ENCODE results near the gene TMCC1. TPM values are rescaled to one million over a fixed set of nuclear protein-coding genes. Genes with fewer than 3 reads are reported as not detected.

Gene TMCC1
- polyA plus RNA-seq, 1 of the 3 experiments (the other 2 are of a cell fraction): 7.2 TPM

GRCh38 chr3:129614435-129614834 is 279.1 kb downstream of the TMCC1 start:
- no peaks in the 10 kb centered on the region for H3K9me3 ChIP-seq
- peaks cover 6% of the 10 kb centered on the region for H3F3A ChIP-seq (replicated peaks; ENCODE audit: insufficient read depth)
- H3K36me3 ChIP-seq (replicated peaks in 1 of 2; ENCODE audit: control insufficient read depth in 1 of 2, insufficient read depth in 2 of 2, low read length in 1 of 2): no peaks in the 10 kb centered on the region
- H3K79me2 ChIP-seq (ENCODE audit: insufficient read depth): no peaks in the 10 kb centered on the region
- H3K9me2 ChIP-seq: no peaks in the 10 kb centered on the region
- peaks cover 0 to 7% of the 10 kb centered on the region in 2 experiments; a peak in 1 of 4 replicates for H3K4me1 ChIP-seq (ENCODE audit: control insufficient read depth in 1 of 2, insufficient read depth in 2 of 2, low read depth in 1 of 2, low read length in 1 of 2)
- no peak overlapping the region for H2AFZ ChIP-seq (ENCODE audit: low read depth)
- H3K4me2 ChIP-seq: no peak overlapping the region
- no peaks in the 10 kb centered on the region for H4K20me1 ChIP-seq (ENCODE audit: insufficient read depth)
- TF ChIP-seq YY1 (IDR thresholded peaks at IDR 0.05; ENCODE audit: low read depth) (no peak), RFX5 (IDR thresholded peaks at IDR 0.05; ENCODE audit: low read length) (no peak), CTCF (IDR thresholded peaks at IDR 0.05) (no peak), CHD2 (IDR thresholded peaks at IDR 0.05; ENCODE audit: low read length, partially characterized antibody) (no peak), USF1 (IDR thresholded peaks at IDR 0.05; ENCODE audit: borderline replicate concordance, low read depth) (no peak), RCOR1 (IDR thresholded peaks at IDR 0.05; ENCODE audit: low read length) (no peak), USF2 (IDR thresholded peaks at IDR 0.05; ENCODE audit: borderline replicate concordance, low read depth, low read length) (no peak), MAX (IDR thresholded peaks at IDR 0.05; ENCODE audit: low read depth) (no peak), POLR2AphosphoS5 (IDR thresholded peaks at IDR 0.05; ENCODE audit: low read depth, low read length) (no peak), IRF3 (IDR thresholded peaks at IDR 0.05; ENCODE audit: low read depth, low read length) (no peak), REST (IDR thresholded peaks at IDR 0.05; ENCODE audit: low read depth, low read length) (no peak), FOXJ3 (CRISPR knock-in tag; IDR thresholded peaks at IDR 0.05) (no peak), JUND (IDR thresholded peaks at IDR 0.05) (no peak)
- H3K27me3 ChIP-seq (ENCODE audit: insufficient read depth): no peaks in the 10 kb centered on the region
- H3K27ac ChIP-seq (ENCODE audit: low read depth in 2 of 2, low read length in 1 of 2): no peak overlapping the region
- POLR2A ChIA-PET: no interaction called here
- WGBS (ENCODE audit: low lambda C conversion rate): 80% methylated on average over 3 of the region's 9 CpGs
- DNase-seq: no peak
- no peak overlapping the region for H3K9ac ChIP-seq
- CTCF ChIA-PET: no interaction called here
- H3K4me3 ChIP-seq (ENCODE audit: low read depth in 2 of 2, low read length in 1 of 2): no peak overlapping the region
